ENCODE measurements around the gene SLC26A8. TPM values are rescaled to one million over a fixed set of nuclear protein-coding genes. Genes with fewer than 3 reads are reported as not detected.

SLC26A8 gene
- total RNA-seq, 4 donors from 2014 or later = 0.07 TPM; not detected in 3

- H3K4me3 ChIP-seq = no peak overlapping the region
- H3K36me3 ChIP-seq = no peaks in the 10 kb centered on the region
- no peak overlapping the region for H3K27ac ChIP-seq
- TF ChIP-seq CTCF (IDR thresholded peaks at IDR 0.05) = no peak
- TF ChIP-seq POLR2A (IDR thresholded peaks at IDR 0.05) = no peak
- intact Hi-C loops (cut with DNase I; ENCODE audit: low total_unique reads) = no loop called here
- DNase-seq = no peak
- H3K27me3 ChIP-seq = no peaks in the 10 kb centered on the region
- peaks cover 4 to 24% of the 10 kb centered on the region in 2 donors for H3K4me1 ChIP-seq
- no peaks in the 10 kb centered on the region for H3K9me3 ChIP-seq
Observed at GRCh38 chr6:36042618-36043260, 18.3 kb upstream of the SLC26A8 start.

GRCh38 chr6:36040958-36041357, 16.5 kb upstream of the SLC26A8 start:
- intact Hi-C loops (cut with DNase I; ENCODE audit: low total_unique reads) = no loop called here
- H3K27ac ChIP-seq = no peak overlapping the region
- peaks cover 4 to 23% of the 10 kb centered on the region in 2 donors for H3K4me1 ChIP-seq

GRCh38 chr6:36039112-36039511, 14.7 kb upstream of the SLC26A8 start:
- Histone ChIP-seq H3K36me3 (no peaks in the 10 kb centered on the region), H3K27me3 (no peaks in the 10 kb centered on the region), H3K4me3 (no peak overlapping the region), H3K9me3 (no peaks in the 10 kb centered on the region), H3K27ac (no peak overlapping the region), H3K4me1 (peaks cover 4 to 21% of the 10 kb centered on the region in 2 donors)
- DNase-seq = no peak
- intact Hi-C loops (cut with DNase I; ENCODE audit: low total_unique reads) = no loop called here
- no peak for TF ChIP-seq POLR2A (IDR thresholded peaks at IDR 0.05)
- no peak for TF ChIP-seq CTCF (IDR thresholded peaks at IDR 0.05)

More at GRCh38 chr6:36040958-36041357, 16.5 kb upstream of the SLC26A8 start:
- H3K27me3 ChIP-seq = no peaks in the 10 kb centered on the region
- DNase-seq = no peak
- H3K9me3 ChIP-seq = no peaks in the 10 kb centered on the region
- no peaks in the 10 kb centered on the region for H3K36me3 ChIP-seq
- no peak overlapping the region for H3K4me3 ChIP-seq
- no peak for TF ChIP-seq POLR2A (IDR thresholded peaks at IDR 0.05)
- no peak for TF ChIP-seq CTCF (IDR thresholded peaks at IDR 0.05)

GRCh38 chr6:36038120-36038876, 13.9 kb upstream of the SLC26A8 start:
- H3K27ac ChIP-seq = no peak overlapping the region
- no peak for DNase-seq
- H3K27me3 ChIP-seq = no peaks in the 10 kb centered on the region
- no peaks in the 10 kb centered on the region for H3K36me3 ChIP-seq
- peaks cover 4 to 21% of the 10 kb centered on the region in 2 donors for H3K4me1 ChIP-seq
- no peak for TF ChIP-seq CTCF (IDR thresholded peaks at IDR 0.05)
- TF ChIP-seq POLR2A (IDR thresholded peaks at IDR 0.05) = no peak
- no peak overlapping the region for H3K4me3 ChIP-seq
- H3K9me3 ChIP-seq = no peaks in the 10 kb centered on the region
- intact Hi-C loops (cut with DNase I; ENCODE audit: low total_unique reads) = no loop called here

- Histone ChIP-seq H3K4me1 (peaks cover 4 to 13% of the 10 kb centered on the region in 2 donors), H3K4me3 (no peak overlapping the region), H3K27ac (no peak overlapping the region), H3K36me3 (no peaks in the 10 kb centered on the region), H3K27me3 (no peaks in the 10 kb centered on the region), H3K9me3 (no peaks in the 10 kb centered on the region)
- intact Hi-C loops (cut with DNase I; ENCODE audit: low total_unique reads) = no loop called here
- TF ChIP-seq CTCF (IDR thresholded peaks at IDR 0.05) = no peak
- TF ChIP-seq POLR2A (IDR thresholded peaks at IDR 0.05) = no peak
- no peak for DNase-seq
Observed at GRCh38 chr6:36035225-36035624, 10.8 kb upstream of the SLC26A8 start.
